H1 (cell line): ENCODE results near the gene AKR1B1. TPM values are rescaled to one million over a fixed set of nuclear protein-coding genes. Genes with fewer than 3 reads are reported as not detected.

Experiments used
- CTCF ChIA-PET: fragments of 300-600 bp; sonication (Branson Sonifier 250); formaldehyde crosslinking; loops from one replicate; lab custom pipeline; 2021; ENCODE audit not compliant: partially characterized antibody; lab: Charles Lee
- POLR2A ChIA-PET: fragments of 300-600 bp; sonication (Branson Sonifier 250); formaldehyde crosslinking; loops from one replicate; lab custom pipeline; 2021; ENCODE audit warnings: inconsistent platforms; ENCODE audit not compliant: partially characterized antibody; lab: Charles Lee
- DNase-seq, 2 experiments: peaks; one replicate each; pipeline versions ENCODE4 v3.0.0 to v3.0.0-alpha.2; 2010 to 2022; ENCODE audit warnings: low spot score in 2 of 2, low read depth in 1 of 2, mixed read lengths in 1 of 2
- FAIRE-seq: peaks from 2 replicates; lab custom pipeline; 2011; peaks lifted over from hg19 to GRCh38; lab: Jason Lieb, UNC
- H2AFZ ChIP-seq: 2 replicates; pipeline ENCODE4 v1.8.1; 2012; ENCODE audit warnings: low read length, inconsistent platforms
- H2AK5ac ChIP-seq: 2 replicates; pipeline ENCODE4 v1.6.1; 2013; ENCODE audit warnings: low read depth, low read length
- H2BK120ac ChIP-seq: replicated peaks from 2 replicates; pipeline ENCODE3; 2013; ENCODE audit warnings: low read depth, low read length, inconsistent platforms
- H2BK12ac ChIP-seq: 2 replicates; pipeline ENCODE4 v1.6.1; 2013; ENCODE audit warnings: low read depth, low read length
- H2BK15ac ChIP-seq: 2 replicates; pipeline ENCODE4 v1.6.1; 2013; ENCODE audit warnings: low read length
- H2BK20ac ChIP-seq: 2 replicates; pipeline ENCODE4 v1.6.1; 2013; ENCODE audit warnings: low read length
- H2BK5ac ChIP-seq: 2 replicates; pipeline ENCODE4 v1.6.1; 2013; ENCODE audit warnings: low read depth, low read length
- H3K14ac ChIP-seq: 2 replicates; pipeline ENCODE4 v1.6.1; 2013; ENCODE audit warnings: inconsistent platforms; ENCODE audit not compliant: insufficient read length
- H3K18ac ChIP-seq: 2 replicates; pipeline ENCODE4 v1.6.1; 2013; ENCODE audit warnings: low read length; ENCODE audit errors: extremely low read depth
- H3K23ac ChIP-seq: 2 replicates; pipeline ENCODE4 v1.6.1; 2013; ENCODE audit warnings: inconsistent platforms; ENCODE audit not compliant: insufficient read length
- H3K23me2 ChIP-seq: 2 replicates; pipeline ENCODE4 v1.6.1; 2013; ENCODE audit warnings: low read depth, low read length
- H3K27ac ChIP-seq: 2 replicates; pipeline ENCODE4 v1.6.1; 2011; ENCODE audit warnings: low read depth, low read length, inconsistent platforms
- H3K27me3 ChIP-seq, 4 experiments: replicated peaks in 1 of 4; 1 replicate in 1 of 4; 2 replicates in 3 of 4; pipeline versions ENCODE4 v1.6.1 to v1.8.1; 2011 to 2013; ENCODE audit warnings: low read length in 3 of 4, mild to moderate bottlenecking in 3 of 4, inconsistent platforms in 2 of 4, mixed read lengths in 2 of 4, moderate library complexity in 1 of 4; ENCODE audit not compliant: control insufficient read depth in 3 of 4, insufficient read depth in 3 of 4; ENCODE audit errors: extremely low read depth in 1 of 4
- H3K36me3 ChIP-seq, 4 experiments: 2 replicates each; pipeline versions ENCODE4 v1.6.1 to v1.8.1; 2011 to 2013; ENCODE audit warnings: mild to moderate bottlenecking in 4 of 4, low read length in 3 of 4, moderate library complexity in 2 of 4, control low read depth in 1 of 4, inconsistent platforms in 1 of 4; ENCODE audit not compliant: insufficient read depth in 4 of 4, control insufficient read depth in 2 of 4
- H3K4ac ChIP-seq: replicated peaks from 2 replicates; pipeline ENCODE3; 2013; ENCODE audit warnings: low read length, low read depth, mixed read lengths, inconsistent platforms; ENCODE audit not compliant: insufficient read length
- H3K4me1 ChIP-seq, 4 experiments: replicated peaks in 1 of 4; 1 replicate in 1 of 4; 2 replicates in 3 of 4; pipeline versions ENCODE4 v1.6.1 to v1.8.1; 2011 to 2013; ENCODE audit warnings: low read length in 3 of 4, inconsistent platforms in 2 of 4, mixed read lengths in 1 of 4; ENCODE audit not compliant: insufficient read depth in 4 of 4, control insufficient read depth in 3 of 4
- H3K4me2 ChIP-seq, 2 experiments: 2 replicates each; pipeline versions ENCODE4 v1.6.1 to v1.8.1; 2011 to 2013; ENCODE audit warnings: low read depth in 2 of 2, low read length in 2 of 2, control low read depth in 1 of 2, inconsistent platforms in 1 of 2, mild to moderate bottlenecking in 1 of 2; ENCODE audit not compliant: insufficient read depth in 1 of 2
- H3K4me3 ChIP-seq, 4 experiments: fragments of 200-600, 300-600 bp in 1 of 4; sonication (generic), shearing (Covaris generic), sonication (Bioruptor Twin) in 1 of 4; 2 replicates each; pipeline versions ENCODE4 v1.5.1 to v1.8.1; 2011 to 2016; ENCODE audit warnings: low read length in 4 of 4, low read depth in 3 of 4, control low read depth in 2 of 4, inconsistent platforms in 2 of 4, mild to moderate bottlenecking in 2 of 4, mixed read lengths in 1 of 4, moderate library complexity in 1 of 4; ENCODE audit not compliant: insufficient read depth in 2 of 4; ENCODE audit errors: extremely low read depth in 1 of 4
- H3K56ac ChIP-seq: replicated peaks from 2 replicates; pipeline ENCODE3; 2013; ENCODE audit warnings: low read depth, mild to moderate bottlenecking, mixed read lengths, low read length, inconsistent platforms; ENCODE audit not compliant: insufficient read length
- H3K79me1 ChIP-seq: 2 replicates; pipeline ENCODE4 v1.6.1; 2013; ENCODE audit warnings: low read depth, low read length, control low read depth
- H3K79me2 ChIP-seq, 2 experiments: 2 replicates each; pipeline versions ENCODE4 v1.6.1 to v1.8.1; 2012 to 2013; ENCODE audit warnings: low read length in 2 of 2, mild to moderate bottlenecking in 2 of 2, inconsistent platforms in 1 of 2; ENCODE audit not compliant: insufficient read depth in 2 of 2, control insufficient read depth in 1 of 2
- H3K9ac ChIP-seq, 4 experiments: replicated peaks in 1 of 4; 1 replicate in 1 of 4; 2 replicates in 3 of 4; pipeline versions ENCODE4 v1.6.1 to v1.8.1; 2011 to 2013; ENCODE audit warnings: low read depth in 3 of 4, low read length in 3 of 4, control low read depth in 2 of 4, mild to moderate bottlenecking in 2 of 4, moderate library complexity in 2 of 4, inconsistent platforms in 1 of 4; ENCODE audit errors: extremely low read depth in 1 of 4
- H3K9me3 ChIP-seq, 2 experiments: 2 replicates each; pipeline versions ENCODE4 v1.6.1 to v1.8.1; 2012 to 2013; ENCODE audit warnings: mild to moderate bottlenecking in 2 of 2, moderate library complexity in 2 of 2, control low read depth in 1 of 2, inconsistent platforms in 1 of 2, low read depth in 1 of 2, low read length in 1 of 2, mixed read lengths in 1 of 2; ENCODE audit not compliant: insufficient read depth in 2 of 2
- H4K20me1 ChIP-seq, 2 experiments: replicated peaks in 1 of 2; 2 replicates each; pipeline versions ENCODE3 to v1.8.1; 2011 to 2013; ENCODE audit warnings: inconsistent platforms in 2 of 2, low read length in 2 of 2, mild to moderate bottlenecking in 1 of 2; ENCODE audit not compliant: insufficient read depth in 2 of 2, control insufficient read depth in 1 of 2
- H4K5ac ChIP-seq: 2 replicates; pipeline ENCODE4 v1.6.1; 2013; ENCODE audit warnings: low read length, low read depth, mixed read lengths, inconsistent platforms; ENCODE audit not compliant: insufficient read length
- H4K8ac ChIP-seq: 2 replicates; pipeline ENCODE4 v1.8.0; 2013; ENCODE audit warnings: mild to moderate bottlenecking, moderate library complexity, low read length, inconsistent platforms; ENCODE audit not compliant: insufficient read depth; ENCODE audit errors: extremely low read depth
- H4K91ac ChIP-seq: replicated peaks from 2 replicates; pipeline ENCODE3; 2013; ENCODE audit warnings: low read length, mixed read lengths, inconsistent platforms; ENCODE audit not compliant: insufficient read length
- SRF ChIP-seq: IDR thresholded peaks from 2 replicates; pipeline ENCODE4 v1.6.1; 2011; ENCODE audit warnings: mild to moderate bottlenecking, low read depth, low read length, moderate library complexity
- WGBS, 2 experiments: shearing (Covaris generic) in 1 of 2; methylation state at CpG; one replicate each; pipeline versions ENCODE4 v1.1.6 to v1.1.7; 2013 to 2015; ENCODE audit warnings: low lambda C conversion rate in 2 of 2, mixed read lengths in 2 of 2, inconsistent platforms in 1 of 2, low coverage in 1 of 2, missing lambda C conversion rate in 1 of 2; ENCODE audit not compliant: insufficient replicate concordance in 2 of 2, insufficient coverage in 1 of 2, insufficient read length in 1 of 2; ENCODE audit errors: extremely low coverage in 1 of 2, missing lambda C conversion rate in 1 of 2; 5-methylcytosine and 5-hydroxymethylcytosine counted together
- polyA plus RNA-seq, 7 experiments: library from polyadenylated mRNA; depleted of rRNA in 3 of 7; stranded (reverse) in 5 of 7; unstranded in 2 of 7; fragments of >200 nt in 5 of 7; fragments of 200-250 nt in 2 of 7; gene quantifications; 1 replicate in 5 of 7; 2 replicates in 1 of 7; 4 replicates in 1 of 7; pipeline versions ENCODE4 v1.2.1 to v1.2.3, GENCODE V29; 2011 to 2013; ENCODE audit warnings: missing spikeins in 2 of 7, mixed read lengths in 2 of 7
- total RNA-seq: library from RNA; stranded (reverse); fragmentation: NEBNext Ultra II Directional; extraction: Animal tissue kit (Norgen Biotek cat#: 25700); gene quantifications from 2 replicates; pipeline ENCODE4 v1.2.1, GENCODE V29; 2021
- TF ChIP-seq, protein P1 (sequence below): IDR thresholded peaks from 2 replicates; pipeline ENCODE4 v1.6.1; 2012; ENCODE audit warnings: inconsistent platforms
- TF ChIP-seq, protein P2 (sequence below): IDR thresholded peaks from 2 replicates; pipeline ENCODE4 v1.6.1; 2012; ENCODE audit warnings: inconsistent platforms

The AKR1B1 gene
- total and polyA plus RNA-seq, 2 of the 8 experiments (the other 6 are each of a cell fraction or from before 2014, with no cell fraction given): 195 to 273 TPM

DNA sequence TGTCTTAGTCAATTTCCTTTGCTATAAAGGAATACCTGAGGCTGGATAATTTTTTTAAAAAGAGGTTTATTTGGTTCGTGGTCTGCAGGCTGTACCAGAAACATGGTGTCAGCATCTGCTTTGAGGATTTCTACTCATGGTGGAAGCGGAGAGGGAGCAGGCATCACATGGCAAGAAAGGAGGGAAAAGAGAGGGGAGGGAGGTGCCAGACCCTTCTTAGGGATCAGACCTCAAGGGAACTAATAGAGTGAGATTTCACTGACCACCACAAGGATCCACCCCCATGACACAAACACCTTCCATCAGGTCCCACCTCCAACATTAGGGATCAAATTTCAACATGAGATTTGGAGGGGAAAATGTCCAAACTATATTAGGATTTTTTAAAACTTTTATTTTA, 41.5 kb upstream of the AKR1B1 start:
- no peak overlapping the region for H2BK15ac ChIP-seq
- H2BK20ac ChIP-seq: no peak overlapping the region
- no peak overlapping the region for H4K5ac ChIP-seq
- H3K18ac ChIP-seq: no peak overlapping the region
- H4K20me1 ChIP-seq: no peaks in the 10 kb centered on the region
- no peaks in the 10 kb centered on the region for H3K9me3 ChIP-seq
- H4K91ac ChIP-seq: no peak overlapping the region
- H2BK12ac ChIP-seq: no peak overlapping the region
- no peak overlapping the region for H3K27ac ChIP-seq
- no peak overlapping the region for H3K4me2 ChIP-seq
- H2BK120ac ChIP-seq: no peak overlapping the region
- H2AK5ac ChIP-seq: no peak overlapping the region
- no peak overlapping the region for H3K23ac ChIP-seq
- H2AFZ ChIP-seq: no peak overlapping the region
- H3K79me2 ChIP-seq: no peaks in the 10 kb centered on the region
- FAIRE-seq (no peak), DNase-seq (no peak)
- ChIA-PET CTCF (interaction anchor here (0.7 to 1.5 kb wide), 3 partner anchors 12 to 68 kb away, joined by 3 to 6 read pairs (median 4); no protein-coding TSS in a partner anchor), POLR2A (no interaction called here)
- TF ChIP-seq, protein P1, sequence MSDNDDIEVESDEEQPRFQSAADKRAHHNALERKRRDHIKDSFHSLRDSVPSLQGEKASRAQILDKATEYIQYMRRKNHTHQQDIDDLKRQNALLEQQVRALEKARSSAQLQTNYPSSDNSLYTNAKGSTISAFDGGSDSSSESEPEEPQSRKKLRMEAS: peak; percentile 86
- TF ChIP-seq, protein P2, sequence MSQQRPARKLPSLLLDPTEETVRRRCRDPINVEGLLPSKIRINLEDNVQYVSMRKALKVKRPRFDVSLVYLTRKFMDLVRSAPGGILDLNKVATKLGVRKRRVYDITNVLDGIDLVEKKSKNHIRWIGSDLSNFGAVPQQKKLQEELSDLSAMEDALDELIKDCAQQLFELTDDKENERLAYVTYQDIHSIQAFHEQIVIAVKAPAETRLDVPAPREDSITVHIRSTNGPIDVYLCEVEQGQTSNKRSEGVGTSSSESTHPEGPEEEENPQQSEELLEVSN: peak; percentile 96
- no peak for TF ChIP-seq SRF
- no peak overlapping the region for H3K4me3 ChIP-seq
- 92% methylated on average over 2 of the region's 2 CpGs; no CpG with 5 or more reads in 1 of the 2 experiments for WGBS, 2 experiments
- H3K4me1 ChIP-seq: no peaks in the 10 kb centered on the region
- H3K27me3 ChIP-seq: no peaks in the 10 kb centered on the region
- H3K36me3 ChIP-seq: no peaks in the 10 kb centered on the region
- H3K9ac ChIP-seq: no peak overlapping the region
- H3K4ac ChIP-seq: no peak overlapping the region
- H3K56ac ChIP-seq: no peak overlapping the region
- no peaks in the 10 kb centered on the region for H3K79me1 ChIP-seq
- H3K14ac ChIP-seq: no peak overlapping the region
- no peaks in the 10 kb centered on the region for H3K23me2 ChIP-seq
- H2BK5ac ChIP-seq: no peak overlapping the region
- H4K8ac ChIP-seq: no peak overlapping the region
